Activated CD4-positive, alpha-beta T cell treated with anti-CD3 and anti-CD28 coated beads, Interleukin-2, amount 50 U/mL, for 16 hours (primary cell): ENCODE results near the gene PRKD2.

Experiments
- DNase-seq: peaks from one replicate; pipeline ENCODE4 v3.0.0-alpha.2; 2020

The PRKD2 gene

GRCh38 chr19:46698395-46699321 lies 18.3 kb downstream of the PRKD2 start:
- DNase-seq = no peak

- DNase-seq = peak; percentile 14
Measured at GRCh38 chr19:46697204-46697960, 19.5 kb downstream of the PRKD2 start.

DNA sequence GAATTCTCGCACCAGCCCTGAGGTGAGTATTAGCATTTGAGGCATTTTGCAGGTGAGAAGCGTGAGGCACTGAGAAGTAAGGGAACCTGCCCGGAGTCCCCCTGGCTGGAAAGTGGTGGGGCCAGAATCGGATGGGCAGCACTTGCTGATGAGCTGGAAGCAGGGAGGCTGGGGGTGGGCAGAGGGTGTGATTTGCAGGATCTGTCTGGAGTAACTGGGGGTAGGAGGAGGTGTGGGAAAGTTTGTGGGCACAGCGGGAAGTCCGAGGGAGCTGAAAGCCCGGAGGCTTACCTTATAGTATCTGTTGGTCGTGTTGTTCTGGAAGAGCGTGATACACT lies 20.1 kb downstream of the PRKD2 start:
- DNase-seq = no peak

- DNase-seq = no peak
Measured at GRCh38 chr19:46696052-46696451, 20.9 kb downstream of the PRKD2 start.

DNA sequence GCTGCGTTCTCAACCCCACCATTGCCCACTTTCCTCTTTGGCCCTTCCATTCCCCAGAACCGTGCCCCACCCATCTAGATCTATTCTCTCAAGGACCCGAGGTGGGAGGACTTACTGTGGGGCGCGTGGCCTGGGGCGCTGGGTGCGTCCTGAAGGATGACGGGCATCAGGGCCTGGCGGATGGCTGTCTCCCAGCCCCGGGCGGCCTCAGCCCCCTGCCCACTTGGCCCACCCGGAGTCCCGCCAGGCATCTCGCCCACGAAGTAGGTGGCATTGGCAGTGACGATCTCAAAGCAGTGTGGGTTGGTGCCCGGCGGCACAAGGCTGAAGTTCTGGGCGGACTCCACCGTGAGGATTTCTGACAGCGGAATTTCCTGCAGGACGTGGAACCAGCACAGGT lies 23.2 kb downstream of the PRKD2 start:
- no peak for DNase-seq

DNA sequence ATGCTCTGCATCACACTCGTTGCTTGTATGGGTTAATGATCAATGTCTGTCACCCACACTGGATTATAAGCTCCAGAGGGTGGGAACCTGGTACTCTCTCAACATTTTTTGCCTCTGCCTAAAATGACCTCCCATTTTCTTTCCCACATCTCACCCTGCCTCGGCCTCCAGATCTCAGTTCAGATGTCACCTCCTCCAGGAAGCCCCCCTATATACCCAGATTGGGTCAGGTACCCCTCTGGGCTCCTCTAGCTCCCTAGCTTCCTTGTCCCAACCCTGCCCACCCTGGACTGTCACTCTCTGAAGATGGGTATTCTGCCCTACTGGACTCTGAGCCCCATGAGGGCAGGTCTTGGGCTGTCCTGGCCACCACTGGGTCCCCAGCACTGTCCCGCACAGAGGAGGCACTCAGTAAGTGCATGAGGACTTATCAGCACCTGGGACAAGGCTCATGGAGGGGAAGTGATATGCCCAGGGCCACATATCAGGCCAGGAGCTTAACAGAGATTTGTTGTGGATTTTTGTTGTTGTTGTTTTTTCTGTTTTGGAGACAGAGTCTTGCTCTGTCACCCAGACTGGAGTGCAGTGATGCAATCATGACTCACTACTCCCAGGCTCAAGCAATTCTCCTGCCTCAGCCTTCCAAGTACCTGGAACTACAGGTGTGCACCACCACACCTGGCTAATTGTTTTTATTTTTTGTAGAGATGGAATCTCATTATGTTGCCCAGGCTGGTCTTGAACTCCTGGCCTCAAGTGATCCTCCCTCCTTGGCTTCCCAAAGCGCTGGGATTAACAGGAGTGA lies 23.8 kb downstream of the PRKD2 start:
- no peak for DNase-seq

GRCh38 chr19:46691948-46692347 lies 25.0 kb downstream of the PRKD2 start:
- no peak for DNase-seq

- no peak for DNase-seq
Measured at GRCh38 chr19:46691104-46691503, 25.8 kb downstream of the PRKD2 start.

DNA sequence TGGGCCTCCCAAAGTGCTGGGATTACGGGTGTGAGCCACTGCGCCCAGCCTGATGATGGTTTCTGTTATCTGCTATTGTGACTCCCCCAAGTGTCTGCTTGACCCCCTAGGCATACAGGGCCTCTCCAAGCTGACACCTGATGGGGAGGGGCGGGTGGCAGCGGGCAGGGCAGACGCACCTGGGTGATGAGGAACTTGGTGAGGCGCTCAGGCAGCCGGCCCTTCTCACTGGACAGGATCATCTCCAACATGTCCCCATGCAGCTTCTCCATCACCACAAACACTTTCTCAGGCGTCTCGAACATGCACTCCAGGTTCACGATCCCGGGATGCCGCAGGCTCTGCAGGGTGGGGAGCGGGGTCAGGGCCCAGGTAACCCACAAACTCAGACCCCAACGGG lies 27.6 kb downstream of the PRKD2 start:
- DNase-seq = no peak

- no peak for DNase-seq
Measured at GRCh38 chr19:46687438-46688145, 29.3 kb downstream of the PRKD2 start.

DNA sequence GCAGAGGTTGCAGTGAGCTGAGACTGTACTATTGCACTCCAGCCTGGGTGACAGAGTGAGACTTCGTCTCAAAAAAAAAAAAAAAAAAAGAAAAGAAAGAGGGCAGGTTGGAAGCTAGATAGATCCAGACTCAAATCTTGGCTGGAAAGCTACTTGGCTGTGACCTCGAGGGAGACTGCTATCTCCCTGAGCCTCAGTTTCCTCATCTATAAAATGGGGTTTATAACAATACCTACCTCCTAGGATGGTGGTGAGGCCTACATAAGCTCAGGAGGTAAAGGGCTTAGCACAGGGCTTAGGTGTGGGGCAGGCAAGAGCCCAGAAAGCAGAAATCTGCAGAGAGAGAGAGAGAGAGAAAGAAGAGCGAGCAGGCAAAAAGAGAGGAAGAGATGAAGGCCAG lies 31.7 kb downstream of the PRKD2 start:
- no peak for DNase-seq

DNA sequence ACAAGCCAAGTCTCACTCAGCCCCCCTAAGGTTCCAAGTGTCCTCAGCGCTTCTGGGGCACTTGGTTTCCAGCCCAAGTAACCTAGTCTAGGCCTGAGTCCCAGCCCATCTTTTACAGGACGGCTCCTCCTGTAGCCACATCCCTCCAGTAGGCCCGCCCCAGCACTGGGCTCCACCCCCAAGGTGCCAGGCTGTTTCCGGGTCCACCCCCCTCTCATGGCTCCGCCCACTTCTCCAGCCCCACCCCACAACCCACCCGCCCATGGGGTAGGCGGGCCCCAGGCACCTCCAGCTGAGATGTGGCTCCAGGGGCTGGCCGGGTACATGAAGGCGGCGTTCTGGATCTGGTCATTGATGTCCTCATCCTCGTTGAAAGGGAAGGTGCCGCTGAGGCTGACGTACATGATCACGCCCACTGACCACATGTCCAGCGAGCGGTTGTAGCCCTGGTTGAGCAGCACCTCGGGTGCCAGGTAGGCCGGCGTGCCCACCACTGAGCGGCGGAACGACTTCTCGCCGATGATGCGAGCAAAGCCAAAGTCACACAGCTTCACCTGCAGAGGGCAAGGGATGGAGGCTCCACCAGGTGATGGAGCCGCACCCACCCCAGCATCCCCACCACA lies 38.7 kb downstream of the PRKD2 start:
- DNase-seq = peak; percentile 56

GRCh38 chr19:46674416-46675178 lies 42.3 kb downstream of the PRKD2 start:
- peak; percentile 9 for DNase-seq

DNA sequence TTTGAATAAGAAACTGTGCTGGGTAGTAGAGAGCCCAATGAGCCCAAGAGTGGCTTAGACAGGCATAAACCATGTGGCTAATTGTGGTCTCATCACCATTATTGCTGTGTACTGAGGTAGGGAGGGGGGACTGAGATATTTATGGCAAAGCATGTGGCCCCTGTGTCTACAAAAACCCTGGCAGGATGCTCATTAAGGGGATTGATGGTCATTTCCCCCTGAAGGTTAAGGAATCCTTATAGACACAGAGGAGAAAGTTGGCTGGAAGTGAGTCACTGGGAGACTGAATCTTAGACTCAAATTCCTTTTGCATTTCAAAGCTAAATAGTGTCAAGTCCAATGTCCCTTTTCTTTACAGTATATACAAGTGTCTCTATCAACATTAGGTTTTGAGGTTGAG lies 46.1 kb downstream of the PRKD2 start:
- DNase-seq = no peak

GRCh38 chr19:46668662-46669061 lies 48.3 kb downstream of the PRKD2 start:
- no peak for DNase-seq

- DNase-seq = no peak
Measured at GRCh38 chr19:46665072-46665471, 51.8 kb downstream of the PRKD2 start.

GRCh38 chr19:46661735-46662592 lies 55.0 kb downstream of the PRKD2 start:
- peak; percentile 76 for DNase-seq

GRCh38 chr19:46661020-46661731 lies 55.7 kb downstream of the PRKD2 start, which contains the start of gene DACT3:
Gene DACT3, minus strand, starts transcription at chr19:46661182. Its CDS starts 118 bp downstream, at chr19:46661064.
- peak; percentile 100 for DNase-seq

GRCh38 chr19:46660551-46661019 lies 56.3 kb downstream of the PRKD2 start:
- no peak for DNase-seq
